ENCODE measurements around the gene DHCR24. TPM values are rescaled to one million over a fixed set of nuclear protein-coding genes. Genes with fewer than 3 reads are reported as not detected.

The DHCR24 gene
- total and polyA plus RNA-seq, 2 of the 13 experiments (the other 11 are each of a cell fraction or from before 2014, with no cell fraction given) = 374 to 448 TPM

- TF ChIP-seq CTCF (CRISPR knock-in tag; IDR thresholded peaks at IDR 0.05) = no peak
- peak; percentile 82 for TF ChIP-seq AGO2 (optimal IDR thresholded peaks at IDR 0.05; ENCODE audit: low read depth, low read length)
Observed at GRCh38 chr1:54871275-54872035, 15.5 kb downstream of the DHCR24 start (continued).

GRCh38 chr1:54870869-54871268, 16.1 kb downstream of the DHCR24 start:
- Histone ChIP-seq H3K9me3 (ENCODE audit: low read length) (no peaks in the 10 kb centered on the region), H3K4me1 (ENCODE audit: insufficient read depth, low read length) (peaks cover 97% of the 10 kb centered on the region), H3K79me2 (ENCODE audit: insufficient read depth, low read length) (peaks cover 50% of the 10 kb centered on the region), H4K20me1 (ENCODE audit: insufficient read depth, low read length) (peaks cover 23% of the 10 kb centered on the region), H2AFZ (ENCODE audit: low read length) (no peak overlapping the region), H3K27me3 (ENCODE audit: control insufficient read depth in 1 of 2, insufficient read depth in 2 of 2, low read length in 2 of 2) (no peaks in the 10 kb centered on the region), H3K9ac (ENCODE audit: insufficient read depth, low read depth, low read length) (no peak overlapping the region), H3K27ac (ENCODE audit: extremely low read length, insufficient read depth, low read length) (peak overlapping the region; percentile 90), H3K4me2 (ENCODE audit: low read depth, low read length) (no peak overlapping the region), H3K4me3 (replicated peaks in 1 of 3; ENCODE audit: insufficient read depth in 1 of 3, low read depth in 2 of 3, low read length in 3 of 3) (no peak overlapping the region), H3K36me3 (replicated peaks in 1 of 2; ENCODE audit: control insufficient read depth in 1 of 2, insufficient read depth in 2 of 2, low read length in 2 of 2) (peaks cover 37 to 68% of the 10 kb centered on the region in 2 experiments)
- intact Hi-C loops (cut with micrococcal nuclease; ENCODE audit: unreplicated experiment) = no loop called here
- in situ Hi-C loops (cut with HindIII; ENCODE audit: extremely low pct_ligation_motif_present, low pct_unique_long_range_greater_than_20kb) = no loop called here
- no TSS peak for BruUV-seq (replicated peaks)
- FAIRE-seq (no peak), ATAC-seq (no peak), DNase-seq (ENCODE audit: low spot score) (no peak)
- WGBS (ENCODE audit: low lambda C conversion rate) = 98% methylated on average over 2 of the region's 2 CpGs
- ChIA-PET CTCF (ENCODE audit: low intra/inter-chr PET ratio, low total read pairs) (no interaction called here), POLR2A (interaction anchor here (1.1 to 8.6 kb wide), 4 partner anchors 9 to 75 kb away, joined by 3 to 134 read pairs (median 7); partner anchors contain the start of gene DHCR24)
- TF ChIP-seq RARA (CRISPR knock-in tag; IDR thresholded peaks at IDR 0.05) (no peak), CHD4 (IDR thresholded peaks at IDR 0.05; ENCODE audit: borderline replicate concordance, low read length) (peak; percentile 86), ZNF710 (CRISPR knock-in tag; IDR thresholded peaks at IDR 0.05; ENCODE audit: borderline replicate concordance) (no peak), PAF1 (CRISPR knock-in tag; IDR thresholded peaks at IDR 0.05) (no peak; the same call in 1 of the 2 replicates), ZNF44 (CRISPR knock-in tag; IDR thresholded peaks at IDR 0.05) (no peak), CCAR2 (optimal IDR thresholded peaks at IDR 0.05; ENCODE audit: low read depth, low read length) (no peak), FOXM1 (CRISPR knock-in tag; IDR thresholded peaks at IDR 0.05) (no peak), ZNF138 (CRISPR knock-in tag; IDR thresholded peaks at IDR 0.05; ENCODE audit: low read depth) (no peak), SP1 (IDR thresholded peaks at IDR 0.05) (no peak), SP1 (CRISPR knock-in tag; IDR thresholded peaks at IDR 0.05) (no peak), TFE3 (CRISPR knock-in tag; IDR thresholded peaks at IDR 0.05) (no peak), ZNF781 (CRISPR knock-in tag; IDR thresholded peaks at IDR 0.05; ENCODE audit: borderline replicate concordance, not compliant biosample characterization) (no peak), ZNF446 (CRISPR knock-in tag; IDR thresholded peaks at IDR 0.05) (no peak), CBX2 (IDR thresholded peaks at IDR 0.05; ENCODE audit: low read depth, low read length) (no peak), CBX2 (CRISPR knock-in tag; IDR thresholded peaks at IDR 0.05; ENCODE audit: low read depth) (no peak), ZNF543 (CRISPR knock-in tag; IDR thresholded peaks at IDR 0.05) (no peak), ZFP41 (CRISPR knock-in tag; IDR thresholded peaks at IDR 0.05; ENCODE audit: borderline replicate concordance) (no peak), NBN (conservative IDR thresholded peaks at IDR 0.05) (no peak)

All from HepG2 (cell line).